ENCODE results near the gene ZNF606. TPM values are rescaled to one million over a fixed set of nuclear protein-coding genes. Genes with fewer than 3 reads are reported as not detected.

Gene ZNF606
- total and polyA plus RNA-seq, 10 of the 15 experiments (the other 5 are each of a cell fraction or from before 2014, with no cell fraction given), result 2.2 to 10.6 (median 7.6) TPM

DNA sequence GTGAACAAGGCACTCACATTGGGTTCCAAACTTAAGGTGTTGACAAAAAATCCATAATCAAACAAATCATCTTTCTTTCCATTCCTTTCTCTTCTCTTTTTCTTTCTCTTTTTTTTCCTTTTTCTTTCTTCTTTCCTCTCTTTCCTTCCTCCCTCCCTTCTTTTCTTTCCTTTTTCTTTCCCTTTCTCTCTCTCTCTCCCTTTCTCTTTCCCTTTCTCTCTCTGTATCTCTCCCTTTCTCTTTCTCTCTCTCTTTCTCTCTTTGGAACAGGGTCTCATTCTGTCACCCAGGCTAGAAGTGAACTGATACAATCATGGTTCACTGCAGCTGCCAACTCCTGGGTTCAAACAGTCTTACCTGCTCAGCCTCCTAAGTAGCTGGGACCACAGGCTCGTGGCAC is 40.8 kb downstream of the ZNF606 start:
- 7% methylated on average over 1 of the region's 1 CpG for WGBS (ENCODE audit: insufficient coverage, insufficient replicate concordance, low lambda C conversion rate, missing lambda C conversion rate)
- POLR2A ChIA-PET, result no interaction called here
- RAD21 ChIA-PET (ENCODE audit: unreplicated experiment), result no interaction called here
- TF ChIP-seq, protein P1, sequence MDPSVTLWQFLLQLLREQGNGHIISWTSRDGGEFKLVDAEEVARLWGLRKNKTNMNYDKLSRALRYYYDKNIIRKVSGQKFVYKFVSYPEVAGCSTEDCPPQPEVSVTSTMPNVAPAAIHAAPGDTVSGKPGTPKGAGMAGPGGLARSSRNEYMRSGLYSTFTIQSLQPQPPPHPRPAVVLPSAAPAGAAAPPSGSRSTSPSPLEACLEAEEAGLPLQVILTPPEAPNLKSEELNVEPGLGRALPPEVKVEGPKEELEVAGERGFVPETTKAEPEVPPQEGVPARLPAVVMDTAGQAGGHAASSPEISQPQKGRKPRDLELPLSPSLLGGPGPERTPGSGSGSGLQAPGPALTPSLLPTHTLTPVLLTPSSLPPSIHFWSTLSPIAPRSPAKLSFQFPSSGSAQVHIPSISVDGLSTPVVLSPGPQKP (IDR thresholded peaks at IDR 0.05; ENCODE audit: low read depth, low read length), result no peak
- TF ChIP-seq POLR2AphosphoS5 (IDR thresholded peaks at IDR 0.05; ENCODE audit: low read length) (no peak), SRF (IDR thresholded peaks at IDR 0.05; ENCODE audit: low read depth in 2 of 2, low read length in 2 of 2) (no peak), EP300 (IDR thresholded peaks at IDR 0.05; ENCODE audit: borderline replicate concordance in 1 of 2, control insufficient read depth in 1 of 2, low read depth in 2 of 2, low read length in 2 of 2) (no peak), RFX5 (IDR thresholded peaks at IDR 0.05; ENCODE audit: low read depth, low read length) (no peak), POLR2AphosphoS2 (IDR thresholded peaks at IDR 0.05; ENCODE audit: low read depth, low read length) (no peak), CHD1 (IDR thresholded peaks at IDR 0.05; ENCODE audit: low read depth, low read length) (no peak), BACH1 (IDR thresholded peaks at IDR 0.05; ENCODE audit: borderline replicate concordance) (no peak), ETV6 (conservative IDR thresholded peaks at IDR 0.05 in 1 of 2, IDR thresholded peaks at IDR 0.05 in 1 of 2; ENCODE audit: borderline replicate concordance in 1 of 2, low read depth in 1 of 2) (no peak), NFXL1 (IDR thresholded peaks at IDR 0.05; ENCODE audit: borderline replicate concordance) (no peak), MTA3 (IDR thresholded peaks at IDR 0.05; ENCODE audit: borderline replicate concordance, low read length) (no peak), SMARCA5 (IDR thresholded peaks at IDR 0.05) (no peak), HDAC2 (IDR thresholded peaks at IDR 0.05) (no peak), ZNF217 (IDR thresholded peaks at IDR 0.05) (no peak), STAT1 (conservative IDR thresholded peaks at IDR 0.05) (no peak), KAT2A (conservative IDR thresholded peaks at IDR 0.05; ENCODE audit: control insufficient read depth, low read depth, low read length) (no peak), ZNF207 (IDR thresholded peaks at IDR 0.05; ENCODE audit: borderline replicate concordance) (no peak)
- TF ChIP-seq, protein P2, sequence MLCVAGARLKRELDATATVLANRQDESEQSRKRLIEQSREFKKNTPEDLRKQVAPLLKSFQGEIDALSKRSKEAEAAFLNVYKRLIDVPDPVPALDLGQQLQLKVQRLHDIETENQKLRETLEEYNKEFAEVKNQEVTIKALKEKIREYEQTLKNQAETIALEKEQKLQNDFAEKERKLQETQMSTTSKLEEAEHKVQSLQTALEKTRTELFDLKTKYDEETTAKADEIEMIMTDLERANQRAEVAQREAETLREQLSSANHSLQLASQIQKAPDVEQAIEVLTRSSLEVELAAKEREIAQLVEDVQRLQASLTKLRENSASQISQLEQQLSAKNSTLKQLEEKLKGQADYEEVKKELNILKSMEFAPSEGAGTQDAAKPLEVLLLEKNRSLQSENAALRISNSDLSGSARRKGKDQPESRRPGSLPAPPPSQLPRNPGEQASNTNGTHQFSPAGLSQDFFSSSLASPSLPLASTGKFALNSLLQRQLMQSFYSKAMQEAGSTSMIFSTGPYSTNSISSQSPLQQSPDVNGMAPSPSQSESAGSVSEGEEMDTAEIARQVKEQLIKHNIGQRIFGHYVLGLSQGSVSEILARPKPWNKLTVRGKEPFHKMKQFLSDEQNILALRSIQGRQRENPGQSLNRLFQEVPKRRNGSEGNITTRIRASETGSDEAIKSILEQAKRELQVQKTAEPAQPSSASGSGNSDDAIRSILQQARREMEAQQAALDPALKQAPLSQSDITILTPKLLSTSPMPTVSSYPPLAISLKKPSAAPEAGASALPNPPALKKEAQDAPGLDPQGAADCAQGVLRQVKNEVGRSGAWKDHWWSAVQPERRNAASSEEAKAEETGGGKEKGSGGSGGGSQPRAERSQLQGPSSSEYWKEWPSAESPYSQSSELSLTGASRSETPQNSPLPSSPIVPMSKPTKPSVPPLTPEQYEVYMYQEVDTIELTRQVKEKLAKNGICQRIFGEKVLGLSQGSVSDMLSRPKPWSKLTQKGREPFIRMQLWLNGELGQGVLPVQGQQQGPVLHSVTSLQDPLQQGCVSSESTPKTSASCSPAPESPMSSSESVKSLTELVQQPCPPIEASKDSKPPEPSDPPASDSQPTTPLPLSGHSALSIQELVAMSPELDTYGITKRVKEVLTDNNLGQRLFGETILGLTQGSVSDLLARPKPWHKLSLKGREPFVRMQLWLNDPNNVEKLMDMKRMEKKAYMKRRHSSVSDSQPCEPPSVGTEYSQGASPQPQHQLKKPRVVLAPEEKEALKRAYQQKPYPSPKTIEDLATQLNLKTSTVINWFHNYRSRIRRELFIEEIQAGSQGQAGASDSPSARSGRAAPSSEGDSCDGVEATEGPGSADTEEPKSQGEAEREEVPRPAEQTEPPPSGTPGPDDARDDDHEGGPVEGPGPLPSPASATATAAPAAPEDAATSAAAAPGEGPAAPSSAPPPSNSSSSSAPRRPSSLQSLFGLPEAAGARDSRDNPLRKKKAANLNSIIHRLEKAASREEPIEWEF (IDR thresholded peaks at IDR 0.05; ENCODE audit: insufficient replicate concordance, low read depth, low read length), result no peak
- TF ChIP-seq, protein P3, sequence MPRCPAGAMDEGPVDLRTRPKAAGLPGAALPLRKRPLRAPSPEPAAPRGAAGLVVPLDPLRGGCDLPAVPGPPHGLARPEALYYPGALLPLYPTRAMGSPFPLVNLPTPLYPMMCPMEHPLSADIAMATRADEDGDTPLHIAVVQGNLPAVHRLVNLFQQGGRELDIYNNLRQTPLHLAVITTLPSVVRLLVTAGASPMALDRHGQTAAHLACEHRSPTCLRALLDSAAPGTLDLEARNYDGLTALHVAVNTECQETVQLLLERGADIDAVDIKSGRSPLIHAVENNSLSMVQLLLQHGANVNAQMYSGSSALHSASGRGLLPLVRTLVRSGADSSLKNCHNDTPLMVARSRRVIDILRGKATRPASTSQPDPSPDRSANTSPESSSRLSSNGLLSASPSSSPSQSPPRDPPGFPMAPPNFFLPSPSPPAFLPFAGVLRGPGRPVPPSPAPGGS (IDR thresholded peaks at IDR 0.05; ENCODE audit: borderline replicate concordance, insufficient read depth, low read depth, low read length, poor library complexity, severe bottlenecking), result no peak

More for the DNA sequence above, 40.8 kb downstream of the ZNF606 start:
- H3K4me3 ChIP-seq, result no peak overlapping the region
- H3K27me3 ChIP-seq (replicated peaks in 1 of 2; ENCODE audit: control insufficient read depth in 2 of 2, insufficient read depth in 2 of 2, low read length in 1 of 2), result no peaks in the 10 kb centered on the region
- intact Hi-C loops (cut with micrococcal nuclease; ENCODE audit: unreplicated experiment) (no loop called here), in situ Hi-C loops (cut with MboI) (no loop called here)
- H3K9ac ChIP-seq (ENCODE audit: control insufficient read depth, insufficient read depth, low read length), result no peak overlapping the region
- SMC1A ChIA-PET (ENCODE audit: uncharacterized antibody, unreplicated experiment), result no interaction called here
- H4K20me1 ChIP-seq (ENCODE audit: control insufficient read depth, insufficient read depth), result no peaks in the 10 kb centered on the region
- CTCF ChIA-PET, result no interaction called here
- no peaks in the 10 kb centered on the region for H3K36me3 ChIP-seq (ENCODE audit: control insufficient read depth in 2 of 2, insufficient read depth in 2 of 2, low read length in 1 of 2)
- ATAC-seq (no peak), FAIRE-seq (no peak), DNase-seq (ENCODE audit: low read depth, low spot score) (no peak)
- no peak overlapping the region for H3K27ac ChIP-seq (ENCODE audit: control insufficient read depth, insufficient read depth)
- H3K4me1 ChIP-seq (ENCODE audit: control insufficient read depth, insufficient read depth, low read length), result no peaks in the 10 kb centered on the region
- H3K9me3 ChIP-seq (replicated peaks; ENCODE audit: control insufficient read depth, insufficient read depth, low read length), result peaks cover 5% of the 10 kb centered on the region; the same call in 1 of the 3 replicates
- BruUV-seq (replicated peaks), result no TSS peak
- no peak overlapping the region for H3K4me2 ChIP-seq (ENCODE audit: control insufficient read depth, insufficient read depth)
- no peak overlapping the region for H2AFZ ChIP-seq (ENCODE audit: control insufficient read depth, low read depth, low read length)
- H3K79me2 ChIP-seq (ENCODE audit: control insufficient read depth, insufficient read depth, low read length), result no peaks in the 10 kb centered on the region

All from GM12878 (cell line).